Transverse colon (tissue), 4 donors: ENCODE results near the gene GJB3.

ENCODE experiments used
- CTCF ChIP-seq, 5 experiments: fragments of 200-600 bp in 3 of 5; fragments of 450-650 bp in 2 of 5; sonication (generic) in 3 of 5; IDR thresholded peaks; 1 replicate in 2 of 5; 2 replicates in 3 of 5; pipeline ENCODE4 v1.5.1; 2016 to 2017; ENCODE audit warnings: antibody characterized with exemption in 5 of 5, inconsistent platforms in 3 of 5, mild to moderate bottlenecking in 2 of 5, moderate library complexity in 1 of 5
- EP300 ChIP-seq: sonication (generic); formaldehyde crosslinking; IDR thresholded peaks from one replicate; pipeline ENCODE4 v1.6.1; 2017; ENCODE audit warnings: antibody characterized with exemption, low read depth
- POLR2A ChIP-seq: fragments of 450-650 bp; IDR thresholded peaks from one replicate; pipeline ENCODE4 v1.6.1; 2016; ENCODE audit warnings: antibody characterized with exemption, mild to moderate bottlenecking, moderate library complexity
- POLR2AphosphoS5 ChIP-seq, 3 donors: sonication (generic); formaldehyde crosslinking; IDR thresholded peaks; one replicate each; pipeline ENCODE4 v1.6.1; 2016; ENCODE audit warnings: antibody characterized with exemption in 3 of 3

- TF ChIP-seq CTCF (IDR thresholded peaks at IDR 0.05) = no peak
- TF ChIP-seq EP300 = no peak
- TF ChIP-seq POLR2AphosphoS5 (IDR thresholded peaks at IDR 0.05) = no peak
- no peak for TF ChIP-seq POLR2A
Measured at GRCh38 chr1:34750610-34751009, 30.4 kb upstream of the GJB3 start.
